Right hindlimb (tissue), 1 donor: Measurements from ENCODE around the gene COL27A1.

ENCODE experiments used
- DNase-seq: peaks from one replicate; pipeline ENCODE4 v3.0.0-alpha.2; 2018

Gene COL27A1

DNA sequence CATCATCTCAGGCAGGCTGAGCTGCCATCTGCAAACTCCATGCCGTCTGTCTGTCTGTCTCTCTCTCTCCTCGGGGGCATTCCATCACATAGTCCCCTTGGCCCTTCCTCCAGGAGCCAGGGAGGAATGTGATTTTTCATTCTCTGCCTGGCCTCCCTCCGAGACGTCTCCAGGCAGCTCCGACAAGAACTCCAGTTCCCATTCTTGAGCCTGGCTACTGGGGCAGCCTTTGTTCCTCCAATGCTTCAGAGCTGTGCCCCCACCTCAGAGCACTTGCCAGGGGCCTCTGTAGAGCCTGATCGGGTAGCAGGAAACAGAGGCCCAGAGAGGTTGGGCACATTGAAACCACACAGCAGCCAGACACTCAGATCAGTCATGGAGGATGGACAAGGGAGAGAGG is 74.0 kb downstream of the COL27A1 start:
- no peak for DNase-seq

DNA sequence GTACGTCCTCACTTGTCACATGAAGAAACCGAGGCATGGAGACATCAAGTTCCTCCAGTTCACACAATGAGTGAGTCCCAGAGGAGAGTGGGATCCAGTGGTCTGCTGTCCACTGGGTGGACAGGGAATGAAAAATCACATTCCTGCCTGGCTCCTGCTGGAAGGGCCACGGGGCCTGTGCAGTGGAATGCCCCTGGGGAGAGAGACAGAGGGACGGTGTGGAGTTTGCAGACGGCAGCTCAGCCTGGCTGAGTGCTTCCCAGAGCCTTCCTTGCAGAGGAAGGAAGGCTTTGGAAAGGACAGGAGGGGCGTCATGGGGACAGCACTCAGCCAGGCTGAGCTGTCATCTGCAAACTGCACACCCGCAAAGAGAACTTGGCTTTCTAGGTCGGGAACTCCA is 74.7 kb downstream of the COL27A1 start:
- no peak for DNase-seq

DNA sequence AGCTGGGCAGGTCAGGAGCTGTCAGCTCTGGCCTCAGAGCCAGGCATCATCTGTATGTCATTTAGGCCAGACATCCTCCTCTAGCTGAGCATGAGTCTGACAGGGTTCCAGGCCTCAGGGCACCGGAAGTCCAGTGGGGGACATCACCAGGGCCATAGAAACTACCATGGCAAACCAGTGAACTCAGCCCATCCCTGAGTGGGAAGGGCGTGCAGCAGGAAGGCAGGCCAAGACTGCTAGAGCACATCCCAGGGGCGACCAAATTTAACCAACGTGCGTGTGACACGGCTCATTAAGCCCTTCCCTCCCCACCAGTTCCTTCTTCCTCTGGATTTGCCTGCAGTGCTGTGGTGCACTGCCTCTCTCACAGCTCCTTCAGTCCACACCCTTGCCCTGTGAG is 75.9 kb downstream of the COL27A1 start:
- DNase-seq = no peak

DNA sequence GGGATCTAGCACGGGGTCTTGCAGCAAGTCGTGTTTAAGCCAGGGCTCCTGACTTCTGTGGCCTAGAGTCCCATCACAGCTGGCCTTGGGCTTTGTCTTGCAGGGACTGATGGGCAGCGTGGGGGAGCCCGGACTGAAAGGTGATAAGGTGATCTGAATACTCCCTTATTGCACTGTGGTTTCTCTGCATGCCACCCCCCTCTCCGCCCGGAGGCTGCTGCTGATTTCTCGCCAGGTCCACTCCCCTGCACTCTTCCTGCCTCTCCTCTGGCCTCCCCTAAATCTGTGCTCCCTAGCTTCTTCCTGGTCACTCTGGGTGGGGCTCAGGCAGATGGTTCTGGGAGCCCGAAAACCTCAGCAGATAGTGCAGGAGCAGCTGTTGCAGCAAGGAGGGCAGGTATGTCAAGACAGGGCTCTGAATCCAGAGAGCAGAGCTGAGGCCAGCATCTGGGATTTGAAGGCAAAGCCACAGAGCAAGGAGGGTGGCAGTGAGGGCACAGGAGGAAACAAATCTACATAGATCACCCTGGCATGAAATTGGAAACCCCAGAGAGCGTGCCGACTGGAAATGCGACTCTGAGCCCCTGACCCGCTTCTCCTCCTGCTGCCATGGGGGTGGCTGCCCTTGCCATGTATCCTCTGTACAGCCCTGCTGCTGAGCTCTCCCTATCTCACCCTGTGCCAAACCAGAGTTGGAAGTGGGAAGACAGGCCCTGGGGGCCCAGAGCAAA is 76.5 kb downstream of the COL27A1 start:
- no peak for DNase-seq

DNA sequence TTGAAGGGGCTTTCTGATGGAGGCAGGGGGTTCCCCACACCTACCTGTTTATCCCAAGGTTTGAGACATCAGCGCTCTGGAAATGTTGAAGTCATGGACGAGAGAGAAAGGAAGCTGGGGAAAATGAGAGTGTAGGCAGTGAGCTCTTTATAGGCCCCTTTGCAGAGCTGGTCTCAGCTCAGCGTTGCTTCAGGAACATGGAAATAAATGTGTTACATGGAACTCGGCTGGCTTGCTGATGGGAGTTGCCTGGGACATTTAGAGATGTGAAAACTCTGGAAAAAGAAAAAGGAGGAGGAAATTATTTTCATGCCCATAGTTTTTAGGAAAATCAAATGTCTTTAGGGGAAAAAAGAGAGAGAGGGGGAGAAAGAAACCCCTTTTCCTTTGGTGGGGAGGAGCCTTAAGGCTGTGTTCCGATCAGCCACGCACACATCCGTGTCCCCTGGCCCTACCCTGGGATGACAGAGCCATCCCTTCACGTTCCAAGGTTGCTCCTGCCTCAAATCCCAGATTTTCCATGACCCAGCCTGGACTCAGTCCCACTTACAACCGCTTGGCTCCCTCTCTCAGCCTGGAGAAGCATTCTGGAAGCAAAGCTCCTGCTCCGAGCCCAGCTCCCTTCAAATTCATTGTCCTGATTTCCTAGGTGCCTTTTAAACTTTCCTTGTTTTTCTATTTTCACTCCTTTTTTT is 78.3 kb downstream of the COL27A1 start:
- DNase-seq = peak; percentile 93

DNA sequence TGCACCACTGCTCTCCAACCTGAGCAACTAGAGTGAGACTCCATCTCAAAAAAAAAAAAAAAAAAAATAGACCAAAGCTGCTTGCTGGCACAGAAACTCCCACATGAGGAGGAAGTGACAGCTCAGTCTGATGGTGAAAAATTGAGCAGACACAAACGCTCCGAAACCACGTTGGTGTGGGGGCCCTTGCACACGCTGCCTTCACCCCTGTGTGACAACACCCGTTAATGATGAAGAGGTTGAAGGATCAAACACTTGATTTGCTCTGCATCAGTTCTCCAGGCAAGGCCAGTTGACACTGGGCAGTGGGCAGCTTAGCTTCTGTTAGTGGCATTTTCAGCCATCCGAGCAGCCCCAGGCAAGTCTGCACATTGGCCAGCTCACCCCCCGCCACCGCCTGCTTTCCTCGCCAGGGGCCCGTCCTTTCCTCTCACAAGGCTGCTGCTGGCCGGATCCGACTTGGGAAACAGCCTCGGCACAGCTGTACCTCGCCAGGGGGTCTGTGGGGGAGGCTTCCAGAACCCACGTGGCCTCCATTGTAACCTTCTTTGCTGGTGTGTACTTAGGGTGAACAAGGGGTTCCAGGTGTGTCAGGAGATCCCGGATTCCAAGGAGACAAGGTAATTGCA is 79.8 kb downstream of the COL27A1 start:
- no peak for DNase-seq

DNA sequence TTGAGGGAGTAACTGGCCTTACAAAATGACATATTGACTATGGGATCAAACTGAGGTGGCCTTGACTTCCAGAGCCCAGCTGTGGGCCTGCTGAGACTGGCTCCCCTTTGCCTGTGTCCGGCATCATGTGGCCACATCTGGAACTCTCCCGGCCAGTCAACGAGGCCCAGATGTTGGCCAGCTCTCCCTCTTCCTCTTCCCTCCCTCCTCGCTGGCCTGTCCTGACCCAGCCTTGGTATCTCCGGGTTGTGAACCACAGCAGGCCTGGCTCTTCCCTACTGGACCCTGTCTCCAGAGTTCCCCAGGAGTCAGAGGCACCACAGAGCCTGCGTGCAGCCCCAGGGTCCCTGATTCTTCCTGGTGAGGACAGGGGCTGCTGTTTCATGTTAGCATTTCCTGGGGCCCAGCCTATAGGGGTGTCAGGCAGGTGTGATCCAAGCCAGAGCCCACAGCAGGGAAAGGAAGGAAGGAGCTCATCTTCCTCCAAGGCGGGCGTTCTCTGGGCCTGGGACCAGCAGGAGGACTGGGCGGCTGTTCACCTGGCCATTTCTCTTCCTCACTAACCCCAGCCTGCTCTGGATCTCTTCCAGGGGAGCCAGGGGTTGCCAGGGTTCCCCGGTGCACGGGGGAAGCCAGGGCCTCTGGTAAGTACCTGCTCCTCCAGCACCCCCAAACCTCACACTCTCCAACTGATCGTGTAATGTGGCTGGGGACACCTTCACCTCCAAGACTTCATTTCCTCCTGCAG is 81.2 kb downstream of the COL27A1 start:
- no peak for DNase-seq

DNA sequence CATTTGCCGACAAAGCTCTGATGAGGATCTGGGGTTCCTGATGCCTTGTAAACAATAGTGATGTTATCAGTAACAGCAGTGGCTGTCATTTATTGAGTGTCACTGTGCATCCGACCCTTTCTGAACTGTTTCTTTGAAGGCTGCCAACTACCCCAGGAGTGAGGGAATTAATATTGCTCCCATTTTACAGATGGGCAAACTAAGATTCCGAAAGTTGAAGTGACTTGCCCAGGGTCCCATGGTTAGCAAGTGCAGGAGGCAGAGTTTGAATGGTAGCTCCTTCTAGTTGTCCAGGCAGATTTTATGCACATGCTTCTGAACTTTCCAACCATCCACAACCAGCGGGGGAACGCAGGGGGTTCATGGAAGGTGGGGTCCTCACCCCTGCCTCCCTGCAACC is 81.9 kb downstream of the COL27A1 start:
- no peak for DNase-seq

DNA sequence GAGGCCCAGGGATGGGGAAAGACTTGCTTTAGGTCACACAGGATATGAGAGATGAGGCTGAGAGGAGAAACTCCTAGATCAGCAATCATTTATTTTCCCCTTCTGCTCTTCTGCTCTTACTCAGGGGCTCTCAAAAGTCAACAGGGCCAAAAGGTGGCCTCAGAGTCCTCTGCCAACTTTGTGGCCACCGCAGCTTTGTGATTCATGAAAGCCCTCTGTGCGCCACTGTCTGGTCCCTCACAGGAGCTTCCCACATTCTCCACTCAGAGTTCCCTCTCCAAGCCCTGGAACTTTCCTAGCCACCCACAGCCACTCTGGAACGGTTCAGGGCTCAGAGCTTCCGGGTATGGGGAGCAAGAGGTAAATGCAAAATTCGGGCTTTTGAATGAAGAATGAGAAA is 82.4 kb downstream of the COL27A1 start:
- DNase-seq = no peak

DNA sequence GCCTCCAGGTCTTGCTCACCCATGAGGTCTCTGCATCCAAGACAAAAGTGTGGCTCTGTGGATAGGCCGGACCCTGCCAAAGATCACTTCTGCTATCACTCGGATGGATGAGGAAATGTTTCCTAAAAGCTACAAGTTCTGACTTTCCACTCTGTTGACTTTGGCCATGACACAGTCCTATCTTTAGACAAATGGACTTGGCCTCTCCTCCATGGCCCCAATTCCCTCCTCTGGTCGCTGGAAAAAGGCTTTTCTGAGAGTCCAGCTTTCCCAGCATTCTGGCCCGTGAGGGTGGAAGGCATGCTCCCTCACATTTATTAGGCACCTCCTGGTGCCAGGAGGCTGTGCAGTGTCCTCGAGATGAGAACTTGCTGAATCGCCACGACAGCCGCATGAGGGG is 83.1 kb downstream of the COL27A1 start:
- DNase-seq = peak; percentile 68

DNA sequence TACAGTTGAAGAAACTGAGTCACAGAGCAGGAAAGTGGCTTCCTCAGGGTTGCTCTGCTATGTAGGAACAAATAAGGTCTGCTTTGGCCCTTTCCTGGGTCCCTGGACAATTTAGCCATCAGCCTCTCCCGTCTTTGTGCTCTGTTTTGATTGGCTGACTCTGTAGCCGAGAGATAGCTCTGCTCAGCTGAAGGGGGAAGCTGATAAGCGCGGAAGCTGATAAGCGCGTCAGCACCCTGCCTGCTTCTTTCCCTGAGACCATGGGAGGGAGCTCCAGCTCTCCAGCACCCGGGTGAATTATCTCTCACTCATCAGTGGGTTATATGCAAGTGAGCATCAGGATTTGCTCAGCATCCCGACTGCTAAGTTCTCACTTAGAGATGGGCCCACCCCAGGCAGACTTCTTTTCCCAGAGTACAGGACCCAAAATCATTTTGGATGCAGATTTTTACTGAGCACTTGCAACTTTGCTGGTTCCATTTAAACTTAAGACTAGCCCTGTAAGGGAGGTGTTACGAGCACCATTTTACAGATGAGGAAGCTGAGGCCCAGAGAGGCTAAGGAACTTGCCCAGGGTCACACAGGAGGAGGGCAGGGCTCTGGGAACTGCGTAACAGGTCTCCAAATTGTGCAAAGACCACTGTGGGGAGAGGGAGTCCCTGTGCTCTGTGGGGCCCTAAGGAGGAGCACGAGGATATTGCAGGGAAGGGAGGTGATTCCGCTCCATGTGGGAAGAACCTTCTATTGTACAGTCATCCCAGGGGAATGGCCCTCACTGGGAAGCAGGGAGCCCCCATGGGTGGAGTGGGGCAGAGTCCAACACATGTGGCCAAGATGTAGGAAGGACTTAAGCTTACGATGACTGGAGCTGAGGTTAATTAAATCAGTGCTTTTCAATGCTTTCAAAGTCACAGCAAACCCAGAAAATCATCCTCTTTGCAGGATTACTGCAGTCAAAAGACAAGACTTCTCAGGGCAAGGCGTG is 83.8 kb downstream of the COL27A1 start:
- DNase-seq = no peak

DNA sequence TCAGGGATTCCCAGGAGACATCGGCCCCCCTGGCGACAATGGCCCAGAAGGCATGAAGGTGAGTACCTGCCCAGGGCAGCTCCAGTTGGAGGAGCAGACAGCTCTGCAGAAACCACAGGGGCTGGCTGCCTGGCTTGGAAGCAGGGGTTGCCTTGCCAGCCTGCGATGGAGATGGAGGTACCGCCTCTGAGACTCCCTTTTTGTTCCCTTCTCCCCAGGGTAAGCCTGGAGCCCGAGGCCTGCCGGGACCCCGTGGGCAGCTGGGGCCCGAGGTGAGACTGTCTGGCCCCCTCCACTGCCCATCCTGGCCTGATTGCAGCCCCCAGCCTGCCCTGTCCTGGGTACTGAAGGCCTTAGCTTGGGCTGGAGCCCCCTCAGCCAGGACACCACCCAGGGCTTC is 84.9 kb downstream of the COL27A1 start:
- no peak for DNase-seq

DNA sequence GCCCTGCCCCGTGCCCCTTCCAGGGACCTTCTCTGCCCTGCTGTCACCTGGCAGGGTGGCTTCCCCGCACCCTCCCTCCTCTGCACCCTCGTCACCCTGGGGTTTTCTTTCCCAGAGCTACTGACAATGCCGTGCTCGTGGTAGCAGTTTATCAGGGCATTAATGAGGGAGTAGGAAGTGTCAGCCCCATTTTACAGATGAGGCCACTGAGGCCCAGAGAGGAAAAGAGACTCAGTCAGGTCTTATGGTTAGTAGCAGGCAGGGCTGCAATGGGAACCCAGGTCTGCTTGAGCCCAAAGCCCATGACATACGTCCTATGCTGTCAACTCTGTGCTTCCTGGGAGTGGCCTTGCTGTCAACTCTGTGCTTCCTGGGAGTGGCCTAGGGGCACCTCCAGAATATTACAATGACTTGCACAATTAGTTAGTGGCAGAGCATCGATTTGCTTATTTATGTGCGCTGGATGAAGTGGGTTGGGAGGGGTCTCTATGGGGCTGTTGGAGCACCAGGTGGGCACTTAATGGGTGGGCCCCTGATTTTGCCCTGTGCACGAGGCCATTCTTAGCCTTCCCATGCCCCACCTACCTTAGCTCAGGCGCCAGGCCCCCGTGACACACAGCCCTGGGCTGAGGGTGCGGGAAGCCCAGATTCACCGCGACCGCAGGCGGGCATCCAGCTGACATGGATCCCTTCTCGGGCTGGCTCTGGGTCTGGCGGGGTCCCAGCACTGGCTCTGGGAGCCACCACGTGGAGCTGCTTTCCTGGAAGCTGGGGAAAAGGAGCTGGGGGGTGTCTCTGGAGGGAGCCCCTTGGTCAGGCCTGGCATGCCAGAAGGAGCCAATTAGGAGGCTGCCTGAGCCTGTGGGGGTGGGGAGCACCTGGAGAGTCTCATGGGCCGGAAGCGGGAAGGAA is 85.6 kb downstream of the COL27A1 start:
- peak; percentile 64 for DNase-seq

DNA sequence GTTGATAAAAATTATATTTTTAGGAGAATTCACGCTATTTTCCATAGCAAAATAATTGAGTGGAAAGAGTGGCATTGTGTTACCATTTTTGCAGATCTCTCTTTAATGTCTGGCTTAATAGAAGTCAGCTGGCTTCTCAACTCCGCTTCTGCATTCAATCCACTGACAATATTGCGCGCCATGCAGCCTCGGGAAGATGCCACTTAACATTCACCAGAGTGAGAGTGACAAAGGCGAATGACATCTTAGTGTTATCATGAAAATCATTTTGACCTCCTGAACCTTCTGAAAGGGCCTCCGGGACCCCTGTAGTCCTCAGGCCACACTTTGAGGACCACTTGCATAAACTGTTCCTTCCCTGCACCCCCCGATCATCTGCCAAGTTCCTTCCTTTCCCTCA is 87.5 kb downstream of the COL27A1 start:
- no peak for DNase-seq

DNA sequence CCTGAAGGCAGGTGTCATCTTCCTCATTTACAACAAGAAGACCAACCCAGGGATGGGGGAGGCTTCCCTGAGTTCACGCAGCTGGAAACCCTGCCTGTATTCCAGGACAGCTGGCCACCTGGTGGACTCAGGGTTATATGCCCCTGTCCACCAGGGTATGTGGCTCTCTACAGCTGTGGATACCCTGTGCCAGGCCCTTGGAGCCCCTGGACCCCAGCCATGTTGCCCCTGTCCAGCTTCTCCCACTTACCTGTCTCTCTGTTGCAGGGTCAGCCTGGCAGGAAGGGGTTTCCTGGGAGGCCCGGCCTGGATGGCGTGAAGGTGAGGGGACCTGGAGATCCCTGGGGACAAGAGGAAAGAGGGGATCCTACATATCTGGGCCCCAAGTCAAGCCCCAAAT is 87.9 kb downstream of the COL27A1 start:
- DNase-seq = no peak

DNA sequence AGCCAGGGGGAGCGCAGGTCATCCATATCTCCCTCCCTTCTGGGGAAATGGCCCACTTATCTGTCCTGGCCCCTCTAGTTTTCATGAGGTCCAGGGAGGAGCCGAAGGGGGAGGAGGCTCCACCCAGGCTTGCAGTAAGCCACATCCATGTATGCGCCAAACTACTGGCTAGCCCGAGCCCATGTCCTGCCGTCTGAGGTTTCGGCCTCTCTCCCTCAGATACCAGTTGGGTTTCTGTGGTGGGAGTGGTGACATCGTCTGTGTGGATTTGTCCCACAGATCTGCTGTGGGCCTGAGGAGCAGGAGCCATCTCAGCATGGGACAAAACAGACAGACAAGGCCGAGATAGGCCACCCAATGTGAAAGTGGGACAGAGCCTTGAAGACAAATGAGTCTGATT is 89.2 kb downstream of the COL27A1 start:
- DNase-seq = no peak

DNA sequence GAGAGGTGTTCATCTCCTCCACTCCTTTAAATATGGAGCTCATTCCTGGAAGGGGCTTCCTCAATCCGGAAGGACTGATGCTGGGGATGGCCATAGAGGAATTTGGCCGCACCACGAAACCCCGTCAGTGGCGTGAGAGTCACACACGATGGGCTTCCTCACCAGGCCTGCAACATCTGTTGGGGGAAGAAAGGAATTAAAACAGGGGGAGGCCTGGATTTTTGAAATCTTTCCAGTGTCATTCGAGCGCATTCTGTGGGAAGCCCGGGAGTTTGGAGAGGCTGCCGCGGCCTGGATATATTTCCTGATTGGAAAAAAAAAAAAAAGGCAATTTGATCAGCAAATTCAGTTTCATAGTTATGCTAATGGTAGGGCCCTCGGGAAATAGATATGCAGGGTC is 91.2 kb downstream of the COL27A1 start:
- peak; percentile 69 for DNase-seq

DNA sequence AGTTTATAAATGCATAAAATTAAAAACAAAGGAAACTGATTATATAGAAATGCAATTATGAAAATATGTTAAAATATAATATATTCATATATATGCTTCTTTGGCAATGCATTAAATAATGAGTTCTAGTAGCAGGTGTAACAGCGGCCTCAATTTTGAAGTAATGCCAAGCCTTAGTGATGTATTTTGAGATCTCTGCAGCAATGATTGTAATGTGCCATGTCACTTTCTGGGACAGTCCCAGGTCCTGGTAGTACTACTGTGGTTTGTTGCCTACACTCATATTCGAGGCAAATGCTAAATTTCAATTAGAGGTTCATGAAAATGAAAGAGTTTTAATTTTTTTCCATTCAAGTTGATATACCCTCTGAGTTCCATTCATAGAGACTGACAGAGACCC is 91.7 kb downstream of the COL27A1 start:
- no peak for DNase-seq

DNA sequence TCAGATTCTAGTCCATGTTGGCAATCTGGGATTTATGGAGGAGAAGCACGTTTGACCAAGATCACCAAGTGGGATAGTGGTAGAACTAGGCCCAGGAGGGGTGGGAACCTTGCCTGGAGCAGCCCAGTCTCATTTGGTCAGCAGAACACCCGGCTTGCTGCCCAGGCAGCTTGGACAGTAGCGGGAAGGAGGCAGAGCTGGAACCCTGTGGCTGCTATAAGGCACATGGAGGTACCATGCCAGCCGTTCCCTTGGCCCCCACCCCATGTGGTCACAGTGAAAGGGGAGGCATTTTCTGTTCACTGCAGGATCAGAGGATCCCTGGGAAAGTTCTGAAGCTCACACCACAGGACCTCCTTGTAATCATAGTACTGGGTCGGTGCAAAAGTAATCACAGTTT is 92.2 kb downstream of the COL27A1 start:
- DNase-seq = no peak

DNA sequence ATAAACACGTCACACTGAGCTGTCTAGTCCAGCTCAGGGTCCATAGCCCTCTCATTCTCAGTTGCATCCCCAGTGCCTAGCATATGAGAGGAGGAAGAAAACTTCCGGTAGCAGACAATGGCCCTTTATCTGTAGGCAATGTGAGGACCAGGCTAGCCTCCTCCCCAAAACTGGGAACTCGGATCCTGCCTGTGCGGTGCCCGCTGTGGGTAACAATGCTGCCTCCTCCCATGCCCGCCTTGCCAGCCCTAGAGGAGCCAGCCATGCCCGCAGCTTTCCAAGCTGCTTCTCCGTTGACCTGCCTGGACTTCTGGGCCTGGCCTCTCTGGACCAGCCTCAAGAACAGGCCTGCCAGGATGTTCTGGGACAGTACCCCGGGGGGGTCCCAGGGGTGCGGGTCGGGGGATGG is 93.0 kb downstream of the COL27A1 start:
- no peak for DNase-seq
